Stimulated activated CD4-positive, alpha-beta T cell treated with anti-CD3 and anti-CD28 coated beads, Interleukin-15, amount 100 ng/mL, for 48 hours (primary cell): ENCODE data around the gene SSNA1.

Source experiments
- DNase-seq, 2 donors: peaks; one replicate each; pipeline ENCODE4 v3.0.0-alpha.2; 2020; ENCODE audit warnings: low read depth in 2 of 2

SSNA1 gene, protein sequence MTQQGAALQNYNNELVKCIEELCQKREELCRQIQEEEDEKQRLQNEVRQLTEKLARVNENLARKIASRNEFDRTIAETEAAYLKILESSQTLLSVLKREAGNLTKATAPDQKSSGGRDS

DNA sequence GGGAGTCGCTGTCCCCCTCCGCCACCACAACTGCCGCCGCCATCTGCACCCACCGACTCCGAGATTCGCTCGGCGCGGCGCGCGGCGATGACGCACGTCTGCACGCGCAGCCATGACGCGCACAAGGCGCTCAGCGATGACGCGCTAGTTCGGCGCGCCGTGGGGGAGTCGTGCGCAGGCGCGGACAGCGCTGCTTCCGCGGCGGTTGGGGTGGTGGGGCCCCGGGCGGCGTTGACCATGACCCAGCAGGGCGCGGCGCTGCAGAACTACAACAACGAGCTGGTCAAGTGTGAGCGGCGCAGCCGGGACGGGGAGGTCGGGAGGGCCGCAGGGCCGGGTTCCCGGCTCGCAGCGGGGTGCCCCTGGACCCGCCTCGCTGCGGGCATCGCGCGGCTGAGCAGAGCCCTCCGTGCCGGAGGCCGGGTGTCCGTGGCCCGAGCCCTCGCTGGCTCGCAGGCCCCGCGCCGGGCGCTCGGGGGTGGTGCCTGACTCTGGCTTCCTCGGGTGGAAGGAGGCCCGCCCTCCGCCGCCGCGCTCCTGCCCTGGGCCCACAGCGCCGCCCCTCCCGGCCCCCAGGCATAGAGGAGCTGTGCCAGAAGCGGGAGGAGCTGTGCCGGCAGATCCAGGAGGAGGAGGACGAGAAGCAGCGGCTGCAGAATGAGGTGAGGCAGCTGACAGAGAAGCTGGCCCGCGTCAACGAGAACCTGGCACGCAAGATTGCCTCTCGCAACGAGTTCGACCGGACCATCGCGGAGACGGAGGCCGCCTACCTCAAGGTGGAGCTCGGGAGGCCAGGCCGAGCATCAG, at the start of gene SSNA1, which contains the start of gene ANAPC2:
SSNA1 (plus strand) TSS at position 187 of the 807 bp plus-strand sequence; CDS start at position 238, 51 bp downstream.
ANAPC2 (minus strand) TSS at position 71 of the 807 bp plus-strand sequence; CDS start at position 43, 28 bp downstream.
- DNase-seq: peak; percentile 79 to 88

DNA sequence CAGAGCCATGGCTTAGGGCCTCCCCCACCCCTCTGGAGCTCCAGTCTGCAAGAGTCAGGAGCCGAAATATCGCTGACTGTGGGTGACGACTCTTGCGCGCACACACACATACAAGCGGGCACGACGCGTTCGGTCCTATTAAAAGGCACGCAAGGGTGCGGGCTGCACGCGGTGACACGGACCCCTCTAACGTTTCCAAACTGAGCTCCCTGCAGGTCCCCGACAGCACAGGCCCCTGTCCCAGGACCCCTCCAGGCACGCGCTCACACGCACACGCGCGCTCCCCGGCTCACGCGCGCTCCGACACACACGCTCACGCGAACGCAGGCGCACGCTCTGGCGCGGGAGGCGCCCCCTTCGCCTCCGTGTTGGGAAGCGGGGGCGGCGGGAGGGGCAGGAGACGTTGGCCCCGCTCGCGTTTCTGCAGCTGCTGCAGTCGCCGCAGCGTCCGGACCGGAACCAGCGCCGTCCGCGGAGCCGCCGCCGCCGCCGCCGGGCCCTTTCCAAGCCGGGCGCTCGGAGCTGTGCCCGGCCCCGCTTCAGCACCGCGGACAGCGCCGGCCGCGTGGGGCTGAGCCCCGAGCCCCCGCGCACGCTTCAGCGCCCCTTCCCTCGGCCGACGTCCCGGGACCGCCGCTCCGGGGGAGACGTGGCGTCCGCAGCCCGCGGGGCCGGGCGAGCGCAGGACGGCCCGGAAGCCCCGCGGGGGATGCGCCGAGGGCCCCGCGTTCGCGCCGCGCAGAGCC, 49.6 kb upstream of the SSNA1 start, which contains the start of gene GRIN1:
GRIN1 (plus strand) TSS at position 433 of the 746 bp plus-strand sequence. CDS start 333 bp downstream, outside the sequence.
- DNase-seq: no peak

DNA sequence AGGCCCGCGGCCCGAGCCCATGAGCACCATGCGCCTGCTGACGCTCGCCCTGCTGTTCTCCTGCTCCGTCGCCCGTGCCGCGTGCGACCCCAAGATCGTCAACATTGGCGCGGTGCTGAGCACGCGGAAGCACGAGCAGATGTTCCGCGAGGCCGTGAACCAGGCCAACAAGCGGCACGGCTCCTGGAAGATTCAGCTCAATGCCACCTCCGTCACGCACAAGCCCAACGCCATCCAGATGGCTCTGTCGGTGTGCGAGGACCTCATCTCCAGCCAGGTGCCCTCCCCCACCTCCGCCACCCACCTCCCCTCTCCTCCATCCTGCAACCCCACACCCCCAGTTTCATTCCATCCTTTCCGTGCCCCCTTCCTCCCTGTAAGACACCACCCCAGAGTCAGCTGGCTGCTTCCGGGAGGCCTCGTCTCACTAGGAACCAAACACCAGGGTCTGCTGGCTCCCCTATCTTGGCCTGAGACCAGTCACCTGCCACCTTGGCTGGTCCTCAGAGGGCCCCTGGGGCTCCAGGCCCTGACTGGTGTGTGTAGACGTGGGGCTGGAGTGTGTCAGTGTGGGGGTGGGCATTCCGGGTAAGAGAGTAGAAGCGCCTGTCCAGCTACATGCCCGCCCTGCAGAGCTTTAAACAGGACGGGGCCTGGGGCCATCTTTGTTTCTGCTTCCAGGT, 48.9 kb upstream of the SSNA1 start:
- no peak for DNase-seq

DNA sequence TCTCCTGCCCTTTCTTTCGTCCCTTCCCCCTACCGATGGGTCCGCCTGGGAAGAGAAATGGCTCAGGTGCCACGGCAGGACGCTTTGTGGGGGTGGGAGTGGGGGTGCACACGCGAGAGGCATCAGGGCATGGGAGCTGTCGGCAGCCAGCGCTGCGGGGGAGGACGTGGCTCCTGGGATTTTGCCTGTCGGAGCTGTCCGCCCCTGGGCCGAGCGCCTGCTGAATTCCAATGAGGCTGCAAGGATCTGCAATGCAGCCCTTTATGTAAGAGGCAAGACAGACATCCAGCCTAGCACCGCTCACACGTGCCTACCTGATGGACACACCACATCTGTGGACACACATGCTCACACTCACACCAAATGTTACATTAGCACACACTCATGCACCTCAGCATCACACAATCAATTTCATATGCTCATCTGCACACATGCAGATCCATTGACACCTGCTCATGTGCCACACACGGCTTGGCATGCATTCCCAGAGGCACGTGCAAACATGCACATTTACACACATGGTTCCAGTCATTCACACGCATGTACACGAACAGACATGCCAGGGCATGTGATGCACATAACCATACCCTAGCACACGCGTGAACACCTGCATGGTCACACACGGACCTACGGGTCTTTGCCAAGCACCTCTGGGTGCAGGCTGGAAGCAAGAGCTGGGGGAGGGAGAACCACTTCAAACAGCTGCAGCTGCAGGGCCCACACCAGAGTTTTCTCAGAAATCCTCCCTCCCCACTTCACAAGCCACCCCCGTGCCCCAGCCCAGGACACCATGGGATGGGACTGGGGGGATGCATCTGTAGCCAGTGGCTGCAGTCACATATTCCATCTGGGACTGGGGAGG, 48.1 kb upstream of the SSNA1 start:
- no peak for DNase-seq

DNA sequence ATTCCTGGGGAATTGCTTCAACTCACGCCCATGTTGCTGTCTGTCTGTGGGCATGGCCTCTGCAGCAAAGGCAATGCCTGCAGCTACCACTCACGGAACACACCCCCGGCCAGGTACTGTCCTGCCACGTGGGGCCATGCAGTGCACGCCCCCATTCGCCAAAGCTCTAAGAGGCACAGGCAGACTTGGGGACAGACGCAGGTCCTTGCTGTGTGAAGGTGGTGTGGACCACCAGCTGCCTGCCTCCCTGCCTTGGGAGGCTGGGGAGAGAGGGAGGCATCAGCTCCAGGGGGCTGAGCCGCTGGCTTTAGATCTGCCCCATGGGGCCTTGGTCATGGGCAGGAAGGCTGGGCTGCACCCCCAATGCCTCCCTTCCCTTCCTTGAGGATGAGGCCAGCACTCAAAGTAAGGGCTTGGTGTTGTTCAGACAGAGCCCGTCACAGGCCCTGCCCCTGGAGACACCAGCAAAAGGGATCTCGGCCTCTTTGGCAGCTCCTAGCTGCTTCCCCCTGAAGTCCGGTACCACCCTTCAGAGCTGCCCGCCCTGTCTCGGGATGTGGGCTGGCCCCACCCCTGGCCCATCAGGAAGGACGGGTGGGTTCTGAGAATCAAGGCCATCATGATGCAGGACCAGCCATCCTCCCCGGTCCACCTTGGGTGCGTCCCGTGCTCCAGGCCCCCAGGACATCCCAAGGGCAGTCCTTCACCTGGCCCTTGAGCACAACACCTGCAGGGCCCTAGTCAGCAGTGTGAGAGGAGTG, 47.2 kb upstream of the SSNA1 start:
- no peak for DNase-seq

DNA sequence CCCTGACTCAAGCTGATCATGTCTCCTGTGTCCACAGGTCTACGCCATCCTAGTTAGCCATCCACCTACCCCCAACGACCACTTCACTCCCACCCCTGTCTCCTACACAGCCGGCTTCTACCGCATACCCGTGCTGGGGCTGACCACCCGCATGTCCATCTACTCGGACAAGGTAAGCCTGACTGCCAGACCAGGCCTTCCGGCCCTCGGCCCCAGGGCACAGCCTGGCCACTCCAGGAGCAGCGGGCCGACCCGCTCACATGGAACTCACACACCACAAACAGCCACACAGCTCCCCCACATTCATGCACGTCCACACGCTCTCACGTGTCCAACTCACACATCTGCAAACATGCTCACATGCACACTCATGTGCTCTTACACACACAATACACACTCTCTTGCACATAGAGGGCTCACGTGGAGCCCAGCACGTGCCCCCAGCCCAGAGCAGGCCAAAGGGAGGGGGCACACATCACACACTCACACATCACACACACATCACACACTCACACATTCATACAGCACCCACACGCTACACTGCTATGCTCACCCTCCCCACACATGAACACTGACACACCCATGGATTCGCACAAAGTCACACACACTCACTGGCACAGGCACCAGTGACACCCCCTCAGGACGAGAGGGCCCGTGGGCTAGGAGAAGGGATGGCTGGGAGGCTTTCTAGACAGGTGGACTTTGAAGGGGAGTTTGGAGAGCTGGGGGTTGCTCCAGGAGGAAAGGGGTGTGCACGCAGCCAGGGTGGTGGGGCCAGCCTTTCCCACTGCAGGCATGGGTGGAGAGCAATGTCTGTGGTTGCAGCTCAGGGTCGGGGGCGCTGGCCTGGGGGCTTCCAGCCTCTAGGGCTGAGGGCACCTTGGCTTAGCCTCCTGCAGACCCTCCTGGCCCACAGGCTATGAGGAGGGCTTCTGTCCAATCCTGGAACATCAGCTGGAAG, 46.2 kb upstream of the SSNA1 start:
- no peak for DNase-seq

DNA sequence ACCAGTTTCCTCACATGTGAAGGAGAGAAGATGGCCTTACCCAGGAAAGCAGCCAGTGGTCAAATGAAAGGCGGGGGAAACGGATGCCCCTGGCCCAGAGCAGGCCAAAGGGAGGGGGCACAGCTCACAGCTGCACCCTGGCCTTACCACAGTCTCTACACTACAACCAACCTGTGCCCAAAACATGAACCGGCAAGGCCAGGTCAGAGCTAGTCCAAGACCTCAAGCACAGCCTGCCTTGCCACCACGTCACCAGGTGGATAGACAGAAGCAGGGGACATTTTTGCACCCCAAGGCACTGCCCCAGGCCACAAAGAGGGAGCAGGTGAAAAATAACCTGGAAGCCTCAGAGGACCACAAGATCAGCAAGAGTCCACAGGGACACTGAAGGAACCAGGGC, 45.0 kb upstream of the SSNA1 start:
- DNase-seq: no peak

DNA sequence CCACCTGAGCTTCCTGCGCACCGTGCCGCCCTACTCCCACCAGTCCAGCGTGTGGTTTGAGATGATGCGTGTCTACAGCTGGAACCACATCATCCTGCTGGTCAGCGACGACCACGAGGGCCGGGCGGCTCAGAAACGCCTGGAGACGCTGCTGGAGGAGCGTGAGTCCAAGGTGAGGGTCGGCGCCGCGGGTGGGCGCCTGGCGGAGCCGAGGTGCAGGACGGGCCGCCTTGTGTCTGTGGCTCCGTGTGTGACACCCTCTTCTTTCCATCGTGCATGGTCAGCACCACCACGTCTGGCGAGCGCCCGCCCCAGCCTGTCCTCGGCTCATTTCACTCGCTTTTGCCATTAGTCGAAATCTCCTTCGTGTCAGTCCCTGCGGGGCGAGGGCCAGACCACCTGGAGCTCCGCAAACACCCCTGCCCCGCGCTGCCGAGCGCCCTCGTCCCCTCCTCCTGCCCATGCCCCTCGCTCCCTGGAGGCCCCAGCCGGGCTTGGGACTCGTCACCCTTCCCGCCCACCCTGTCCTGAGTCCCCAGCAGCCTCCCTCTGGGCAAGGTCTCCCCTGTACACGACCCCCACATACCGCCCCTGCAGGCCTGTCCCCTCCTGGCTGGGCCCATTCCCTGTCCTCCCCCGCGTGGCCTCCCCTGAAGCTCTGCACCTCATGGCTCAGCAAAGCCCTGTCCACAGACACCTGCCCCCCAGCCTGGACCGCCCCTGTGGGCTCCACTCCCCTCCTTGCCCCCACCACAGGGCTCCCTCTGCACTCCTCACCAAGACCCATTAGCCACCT, 42.5 kb upstream of the SSNA1 start:
- no peak for DNase-seq

DNA sequence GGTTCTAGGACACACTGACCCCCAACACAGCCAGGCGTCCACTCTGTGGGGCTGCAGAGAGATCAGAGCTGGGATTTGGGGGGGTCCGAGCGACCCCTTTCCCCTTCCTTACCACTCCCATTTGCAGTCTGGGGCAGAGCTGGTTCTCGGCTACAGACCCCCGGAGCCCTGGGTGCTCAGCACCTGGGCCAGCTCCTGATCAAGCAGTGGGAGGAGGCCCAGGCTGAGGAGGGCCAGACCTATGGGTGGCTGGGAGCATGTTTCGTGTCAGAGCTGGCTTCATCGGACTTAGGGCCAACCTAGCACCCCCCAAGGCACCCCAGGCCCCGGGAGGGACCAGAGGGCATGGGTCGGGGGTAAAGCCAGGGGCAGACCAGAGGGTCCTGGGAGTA, 42.0 kb upstream of the SSNA1 start:
- DNase-seq: no peak

DNA sequence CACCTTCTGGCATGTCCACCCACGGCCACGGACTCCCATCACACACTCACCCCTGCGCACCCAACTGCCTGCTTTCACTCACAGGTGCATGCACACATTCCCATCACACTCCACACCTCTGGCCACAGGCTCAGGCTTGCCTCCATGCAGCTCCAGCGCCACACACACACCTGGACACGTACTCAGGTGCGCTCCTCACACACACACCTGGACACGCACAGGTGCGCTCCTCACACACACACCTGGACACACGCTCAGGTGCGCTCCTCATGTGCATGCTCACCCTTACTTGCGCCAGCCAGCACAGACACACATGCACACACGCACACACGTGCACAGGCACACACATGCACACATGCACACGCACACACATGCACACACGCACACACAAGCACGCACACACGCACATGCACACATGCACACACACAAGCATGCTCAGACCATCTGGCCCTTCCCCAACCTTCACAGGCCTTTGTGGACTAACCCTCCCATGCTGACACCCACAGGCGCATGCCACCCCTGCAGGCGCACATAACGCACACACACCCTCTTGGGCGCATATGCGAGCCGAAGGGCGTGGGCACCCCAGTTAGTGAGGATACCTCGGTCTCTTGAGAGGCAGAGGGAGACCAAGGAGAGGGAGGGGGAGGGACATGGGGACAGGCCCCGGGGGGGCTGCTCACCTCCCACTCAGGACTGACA, 41.2 kb upstream of the SSNA1 start:
- no peak for DNase-seq

DNA sequence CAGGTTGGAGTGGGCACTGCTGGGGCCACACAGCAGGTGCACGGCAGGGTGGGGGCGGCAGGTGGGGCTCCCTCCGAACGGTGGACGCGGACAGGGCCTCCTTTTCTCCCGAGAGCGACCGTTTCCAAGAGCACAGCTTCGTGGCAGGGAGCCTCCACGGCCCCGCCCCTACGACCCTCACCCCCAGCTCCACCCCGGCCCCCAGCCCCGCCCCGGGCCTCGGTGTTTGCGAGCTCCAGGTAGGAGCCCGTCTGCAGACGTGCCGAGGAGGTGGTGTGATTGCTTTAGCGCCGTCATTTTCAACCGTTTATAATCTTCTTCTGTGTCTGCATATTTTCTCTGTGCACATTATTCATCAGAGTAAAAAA, 40.7 kb upstream of the SSNA1 start:
- no peak for DNase-seq

DNA sequence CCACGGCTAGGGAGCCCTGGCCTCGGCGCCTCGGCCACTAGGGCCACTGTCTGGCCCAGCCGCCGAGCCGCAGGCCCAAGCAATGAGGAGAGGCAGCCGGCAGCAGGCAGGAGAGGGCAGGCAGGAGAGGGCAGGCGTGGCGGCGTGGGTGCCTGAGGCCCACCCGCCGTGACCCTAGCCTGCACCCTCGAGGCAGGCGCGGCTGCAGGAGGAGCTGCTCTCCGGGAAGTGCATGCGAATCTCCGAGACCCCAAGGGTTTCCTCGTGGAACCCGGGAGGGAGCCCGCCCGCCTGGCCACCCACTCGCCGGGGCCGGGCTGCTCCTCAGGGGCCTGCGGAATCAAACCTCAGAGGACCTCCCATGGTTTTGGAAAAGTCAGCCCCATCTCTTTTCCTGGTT, 40.2 kb upstream of the SSNA1 start:
- no peak for DNase-seq

DNA sequence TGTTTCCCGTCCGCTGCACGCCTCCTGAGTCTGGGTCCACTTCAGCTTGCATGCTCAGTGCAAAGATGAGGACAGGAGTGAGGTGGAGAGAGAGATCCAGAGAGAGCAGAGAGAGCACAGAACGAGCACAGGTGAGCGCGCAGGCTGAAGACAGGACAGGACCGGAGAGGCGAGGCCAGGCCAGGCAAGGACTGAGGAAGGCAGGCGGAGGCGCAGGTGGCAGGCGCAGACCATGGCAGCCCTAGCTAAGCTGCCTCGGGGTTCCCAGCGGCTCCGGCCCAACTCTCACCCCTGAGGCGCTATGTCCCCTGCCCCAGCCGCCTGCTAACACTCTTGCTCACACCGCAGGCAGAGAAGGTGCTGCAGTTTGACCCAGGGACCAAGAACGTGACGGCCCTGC, 39.8 kb upstream of the SSNA1 start:
- DNase-seq: no peak

DNA sequence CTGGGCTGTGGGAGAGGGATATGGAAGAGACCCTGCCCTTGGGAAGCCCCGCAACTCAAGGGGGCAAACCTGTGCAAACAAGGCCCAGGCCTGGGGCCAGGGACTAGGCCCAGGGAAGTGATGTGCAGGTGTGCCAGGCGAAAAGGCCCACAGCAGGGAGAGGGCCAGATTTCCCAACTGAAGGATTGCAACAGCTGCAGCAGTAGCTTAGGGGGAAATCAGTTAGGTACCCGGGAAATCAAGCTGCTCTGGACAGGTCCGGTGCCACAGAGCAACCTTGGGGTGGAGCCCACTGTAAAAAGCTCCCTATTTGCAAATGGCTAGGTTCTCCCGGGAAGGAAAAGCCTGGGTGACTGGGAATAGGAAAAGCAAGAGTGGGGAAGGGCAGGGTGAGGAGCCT, 39.1 kb upstream of the SSNA1 start:
- no peak for DNase-seq

DNA sequence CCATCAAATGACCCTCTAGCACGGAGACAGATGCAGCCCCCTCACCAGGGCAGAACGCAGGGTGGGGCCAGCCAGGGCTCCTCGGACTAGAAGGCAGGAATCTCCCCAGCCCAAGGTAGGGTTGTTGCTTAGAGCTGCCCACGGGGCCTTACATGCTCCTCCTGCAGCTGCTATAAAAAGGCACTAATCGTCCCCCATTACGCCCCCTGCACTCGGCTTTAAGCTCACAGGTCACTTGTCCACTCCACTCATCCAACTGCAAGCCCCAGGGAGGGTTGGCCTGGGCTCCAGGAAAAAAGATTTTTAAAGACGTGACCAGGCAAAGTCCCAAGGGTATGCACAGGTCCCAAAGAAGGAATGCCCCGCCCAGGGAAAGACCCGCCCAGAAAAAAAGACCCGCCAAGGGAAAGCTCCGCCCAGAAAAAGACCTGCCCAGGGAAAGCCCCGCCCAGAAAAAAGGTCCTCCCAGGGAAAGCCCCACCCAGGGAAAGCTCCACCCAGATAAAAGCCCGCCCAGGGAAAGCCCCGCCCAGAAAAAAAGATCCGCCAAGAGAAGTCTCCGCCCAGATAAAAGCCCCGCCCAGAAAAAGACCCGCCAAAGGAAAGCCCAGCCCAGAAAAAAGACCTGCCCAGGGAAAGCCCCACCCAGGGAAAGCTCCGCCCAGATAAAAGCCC, 38.4 kb upstream of the SSNA1 start:
- DNase-seq: peak in 1 of 2 donors; percentile 43

DNA sequence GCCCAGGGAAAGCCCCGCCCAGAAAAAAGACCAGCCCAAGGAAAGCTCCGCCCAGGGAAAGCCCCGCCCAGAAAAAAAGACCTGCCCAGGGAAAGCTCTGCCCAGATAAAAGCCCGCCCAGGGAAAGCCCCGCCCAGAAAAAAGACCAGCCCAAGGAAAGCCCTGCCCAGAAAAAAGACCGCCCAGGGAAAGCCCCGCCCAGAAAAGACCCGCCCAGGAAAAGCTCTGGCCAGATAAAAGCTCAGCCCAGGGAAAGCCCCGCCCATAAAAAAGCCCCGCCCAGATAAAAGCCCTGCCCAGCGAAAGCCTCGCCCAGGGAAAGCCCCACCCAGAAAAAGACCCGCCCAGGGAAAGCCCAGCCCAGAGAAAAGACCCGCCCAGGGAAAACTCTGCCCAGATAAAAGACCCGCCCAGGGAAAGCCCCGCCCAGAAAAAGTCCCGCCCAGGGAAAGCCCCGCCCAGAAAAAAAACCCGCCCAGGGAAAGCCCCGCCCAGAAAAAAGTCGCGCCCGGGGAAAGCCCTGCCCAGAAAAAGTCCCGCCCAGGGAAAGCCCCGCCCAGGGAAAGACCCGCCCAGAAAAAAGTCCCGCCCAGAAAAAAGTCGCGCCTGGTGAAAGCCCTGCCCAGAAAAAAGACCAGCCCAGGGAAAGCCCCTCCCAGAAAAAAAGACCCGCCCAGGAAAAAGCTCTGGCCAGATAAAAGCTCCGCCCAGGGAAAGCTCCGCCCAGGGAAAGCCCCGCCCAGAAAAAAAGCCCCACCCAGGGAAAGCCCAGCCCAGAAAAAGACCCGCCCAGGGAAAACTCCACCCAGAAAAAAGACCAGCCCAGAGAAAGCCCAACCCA, 37.6 kb upstream of the SSNA1 start:
- peak; percentile 68 to 74 for DNase-seq
